ENCODE results near the gene C8A.

The C8A gene

DNA sequence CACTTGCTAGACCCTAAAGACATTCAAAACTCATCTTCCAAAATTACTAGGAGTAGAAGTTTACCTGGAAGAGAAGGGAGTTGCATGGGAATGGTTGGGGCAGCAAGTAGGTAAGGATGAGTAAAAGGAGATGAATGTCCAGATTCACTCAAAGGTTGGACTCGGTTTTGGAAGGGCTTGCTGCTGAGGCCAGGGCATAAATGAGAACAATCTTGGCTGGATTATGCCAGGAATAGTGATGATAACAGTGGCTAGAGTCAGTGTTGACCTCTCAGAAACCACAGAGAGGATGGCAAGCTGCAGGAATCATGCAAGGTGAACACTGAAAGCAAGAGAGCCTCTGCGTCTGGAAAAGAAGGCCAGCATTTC is 43.4 kb downstream of the C8A start:
- Histone ChIP-seq H3K27me3 (ENCODE audit: insufficient read depth, poor library complexity, severe bottlenecking) (no peaks in the 10 kb centered on the region), H3K27ac (replicated peaks) (no peak overlapping the region), H3K4me3 (replicated peaks; ENCODE audit: insufficient read depth, low read length) (no peak overlapping the region)
- TF ChIP-seq SPI1 (IDR thresholded peaks at IDR 0.05; ENCODE audit: borderline replicate concordance, low read depth), result no peak
- TF ChIP-seq, protein P1, sequence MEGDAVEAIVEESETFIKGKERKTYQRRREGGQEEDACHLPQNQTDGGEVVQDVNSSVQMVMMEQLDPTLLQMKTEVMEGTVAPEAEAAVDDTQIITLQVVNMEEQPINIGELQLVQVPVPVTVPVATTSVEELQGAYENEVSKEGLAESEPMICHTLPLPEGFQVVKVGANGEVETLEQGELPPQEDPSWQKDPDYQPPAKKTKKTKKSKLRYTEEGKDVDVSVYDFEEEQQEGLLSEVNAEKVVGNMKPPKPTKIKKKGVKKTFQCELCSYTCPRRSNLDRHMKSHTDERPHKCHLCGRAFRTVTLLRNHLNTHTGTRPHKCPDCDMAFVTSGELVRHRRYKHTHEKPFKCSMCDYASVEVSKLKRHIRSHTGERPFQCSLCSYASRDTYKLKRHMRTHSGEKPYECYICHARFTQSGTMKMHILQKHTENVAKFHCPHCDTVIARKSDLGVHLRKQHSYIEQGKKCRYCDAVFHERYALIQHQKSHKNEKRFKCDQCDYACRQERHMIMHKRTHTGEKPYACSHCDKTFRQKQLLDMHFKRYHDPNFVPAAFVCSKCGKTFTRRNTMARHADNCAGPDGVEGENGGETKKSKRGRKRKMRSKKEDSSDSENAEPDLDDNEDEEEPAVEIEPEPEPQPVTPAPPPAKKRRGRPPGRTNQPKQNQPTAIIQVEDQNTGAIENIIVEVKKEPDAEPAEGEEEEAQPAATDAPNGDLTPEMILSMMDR (IDR thresholded peaks at IDR 0.05; ENCODE audit: insufficient read depth, low read length), result no peak
- TF ChIP-seq REST (IDR thresholded peaks at IDR 0.05; ENCODE audit: insufficient replicate concordance, low read depth), result no peak
- TF ChIP-seq POLR2AphosphoS5 (IDR thresholded peaks at IDR 0.05; ENCODE audit: low read depth), result no peak
- TF ChIP-seq GABPA (IDR thresholded peaks at IDR 0.05; ENCODE audit: low read depth), result no peak
- DNase-seq (ENCODE audit: low read depth in 1 of 2, low spot score in 1 of 2), result no peak

GRCh38 chr1:56898879-56899278 is 44.3 kb downstream of the C8A start:
- TF ChIP-seq GABPA (IDR thresholded peaks at IDR 0.05; ENCODE audit: low read depth) (no peak), POLR2AphosphoS5 (IDR thresholded peaks at IDR 0.05; ENCODE audit: low read depth) (no peak), SPI1 (IDR thresholded peaks at IDR 0.05; ENCODE audit: borderline replicate concordance, low read depth) (no peak), REST (IDR thresholded peaks at IDR 0.05; ENCODE audit: insufficient replicate concordance, low read depth) (no peak)
- TF ChIP-seq, protein P1 (IDR thresholded peaks at IDR 0.05; ENCODE audit: insufficient read depth, low read length), result no peak
- no peak for DNase-seq (ENCODE audit: low read depth in 1 of 2, low spot score in 1 of 2)
- Histone ChIP-seq H3K4me3 (replicated peaks; ENCODE audit: insufficient read depth, low read length) (no peak overlapping the region), H3K27ac (replicated peaks) (no peak overlapping the region), H3K27me3 (ENCODE audit: insufficient read depth, poor library complexity, severe bottlenecking) (no peaks in the 10 kb centered on the region)

DNA sequence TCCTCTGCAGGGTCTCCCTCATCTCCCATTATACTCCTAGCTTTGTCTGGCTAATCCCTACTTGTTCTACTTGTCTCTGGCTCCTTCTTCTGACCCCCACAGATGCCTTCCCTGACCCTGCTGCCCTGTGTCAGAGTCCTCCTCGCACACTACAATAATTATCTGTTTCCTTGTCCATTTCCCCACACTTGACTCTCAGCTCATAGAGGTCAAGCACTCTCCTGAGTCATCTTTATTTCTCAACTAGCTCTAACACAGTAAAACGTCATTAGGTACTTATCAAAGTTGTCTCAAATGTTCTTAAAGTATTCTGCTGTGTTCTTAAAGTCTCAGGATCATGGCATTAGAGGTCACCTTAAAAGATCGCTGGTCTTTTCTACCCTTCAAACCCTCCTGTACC is 47.1 kb downstream of the C8A start:
- TF ChIP-seq SPI1 (IDR thresholded peaks at IDR 0.05; ENCODE audit: borderline replicate concordance, low read depth) (no peak), GABPA (IDR thresholded peaks at IDR 0.05; ENCODE audit: low read depth) (no peak), POLR2AphosphoS5 (IDR thresholded peaks at IDR 0.05; ENCODE audit: low read depth) (no peak), REST (IDR thresholded peaks at IDR 0.05; ENCODE audit: insufficient replicate concordance, low read depth) (no peak)
- TF ChIP-seq, protein P1 (IDR thresholded peaks at IDR 0.05; ENCODE audit: insufficient read depth, low read length), result no peak
- DNase-seq (ENCODE audit: low read depth in 1 of 2, low spot score in 1 of 2), result no peak

More for the DNA sequence above, 47.1 kb downstream of the C8A start:
- no peak overlapping the region for H3K27ac ChIP-seq (replicated peaks)
- H3K27me3 ChIP-seq (ENCODE audit: insufficient read depth, poor library complexity, severe bottlenecking), result peaks cover 2% of the 10 kb centered on the region
- no peak overlapping the region for H3K4me3 ChIP-seq (replicated peaks; ENCODE audit: insufficient read depth, low read length)
